Islet precursor cell (in vitro differentiated cells): Measurements from ENCODE around the gene TBL3.

Source experiments
- DNase-seq: peaks from one replicate; pipeline ENCODE4 v3.0.0-alpha.2; 2018

Gene TBL3

DNA sequence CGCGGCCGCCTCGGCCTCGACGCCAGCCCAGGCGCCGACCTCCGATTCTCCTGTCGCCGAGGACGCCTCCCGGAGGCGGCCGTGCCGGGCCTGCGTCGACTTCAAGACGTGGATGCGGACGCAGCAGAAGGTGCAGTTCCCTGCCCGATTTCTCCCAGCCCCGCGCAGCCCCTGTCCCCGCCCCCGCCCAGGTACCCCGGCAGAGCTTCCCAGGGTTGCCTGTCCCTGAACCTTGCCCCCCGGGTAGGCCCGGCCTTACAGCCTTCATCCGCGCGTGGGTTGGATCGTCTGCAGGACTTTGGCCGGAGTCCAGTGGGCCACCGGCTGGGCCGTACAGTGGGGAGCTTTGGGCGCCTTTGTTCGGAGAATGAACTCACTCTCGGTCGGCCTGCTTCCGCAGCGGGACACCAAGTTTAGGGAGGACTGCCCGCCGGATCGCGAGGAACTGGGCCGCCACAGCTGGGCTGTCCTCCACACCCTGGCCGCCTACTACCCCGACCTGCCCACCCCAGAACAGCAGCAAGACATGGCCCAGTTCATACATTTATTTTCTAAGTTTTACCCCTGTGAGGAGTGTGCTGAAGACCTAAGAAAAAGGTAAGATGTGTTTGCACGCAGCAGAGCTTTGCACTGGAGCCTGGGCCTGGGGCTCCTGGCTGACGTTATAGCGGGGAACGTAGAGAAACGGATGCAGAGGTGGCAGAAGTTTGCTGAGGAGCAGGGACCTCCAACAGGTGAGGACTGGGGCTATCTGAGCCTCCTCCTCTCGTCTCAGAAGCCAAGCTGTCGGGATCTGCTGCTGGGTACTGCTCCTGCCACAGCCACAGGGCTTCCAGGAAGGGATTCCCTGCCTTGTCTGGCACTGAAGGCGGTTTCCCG is 12.7 kb downstream of the TBL3 start:
- no peak for DNase-seq

DNA sequence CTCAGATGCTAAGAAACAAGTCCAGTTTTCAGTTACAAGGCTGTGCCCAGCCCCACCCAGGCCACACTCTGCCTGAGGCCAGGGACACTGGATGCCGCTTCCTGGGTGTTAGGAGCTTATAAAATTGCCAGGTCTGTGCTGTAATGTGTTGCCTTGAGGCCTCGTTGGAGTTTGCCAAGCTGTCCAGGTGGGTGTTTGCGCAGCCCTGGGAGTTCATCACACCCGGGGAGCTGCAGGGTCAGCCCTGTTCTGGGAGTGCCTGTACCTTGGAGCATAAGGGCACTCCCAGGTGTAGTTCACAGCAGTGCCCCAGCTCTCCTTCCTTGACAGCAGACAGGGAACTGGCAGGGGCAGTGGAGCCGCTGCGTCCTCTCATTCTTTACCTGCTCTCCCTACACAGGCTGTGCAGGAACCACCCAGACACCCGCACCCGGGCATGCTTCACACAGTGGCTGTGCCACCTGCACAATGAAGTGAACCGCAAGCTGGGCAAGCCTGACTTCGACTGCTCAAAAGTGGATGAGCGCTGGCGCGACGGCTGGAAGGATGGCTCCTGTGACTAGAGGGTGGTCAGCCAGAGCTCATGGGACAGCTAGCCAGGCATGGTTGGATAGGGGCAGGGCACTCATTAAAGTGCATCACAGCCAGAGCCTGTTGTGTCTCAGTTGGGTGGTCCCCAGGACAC is 13.8 kb downstream of the TBL3 start:
- DNase-seq: no peak

GRCh38 chr16:1987198-1987597 is 15.3 kb downstream of the TBL3 start:
- no peak for DNase-seq

DNA sequence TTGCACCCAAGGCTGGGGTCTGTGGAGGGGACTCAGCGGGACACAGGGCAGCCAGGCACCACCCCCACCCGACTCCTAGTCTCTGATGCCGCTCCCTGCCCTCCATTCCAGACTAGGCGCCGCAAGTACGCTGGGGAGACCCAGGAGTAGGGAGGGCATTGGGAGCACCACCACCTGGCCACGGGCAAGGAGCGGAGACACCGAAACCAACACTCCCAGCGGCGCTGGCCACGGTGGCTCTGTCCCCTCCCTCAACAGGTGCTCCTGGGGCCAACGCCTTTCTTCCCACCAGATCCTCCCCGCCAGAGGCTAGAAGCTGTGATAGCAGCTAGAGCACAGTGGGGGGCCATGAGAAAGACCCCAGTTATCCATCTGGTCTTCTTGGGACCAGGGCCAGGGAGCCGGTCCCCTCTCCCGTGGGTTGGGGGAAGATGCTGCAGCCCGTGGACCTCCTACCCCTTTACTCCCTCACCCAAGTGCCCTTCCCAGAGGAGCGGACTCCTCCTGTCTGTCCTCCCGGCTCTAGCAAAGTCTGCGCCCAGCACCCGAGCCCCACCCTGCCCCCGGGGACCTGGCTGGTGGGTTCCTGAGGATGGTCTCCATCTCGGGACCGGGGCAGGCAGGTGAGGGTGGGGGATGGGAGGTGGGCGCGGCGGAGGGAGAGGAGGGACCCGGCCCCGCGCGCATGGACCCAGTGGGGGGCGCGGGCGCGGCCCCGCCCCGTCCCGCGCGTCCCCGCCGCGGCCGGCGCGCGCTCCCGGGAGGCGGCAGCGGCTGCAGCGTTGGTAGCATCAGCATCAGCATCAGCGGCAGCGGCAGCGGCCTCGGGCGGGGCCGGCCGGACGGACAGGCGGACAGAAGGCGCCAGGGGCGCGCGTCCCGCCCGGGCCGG is 17.6 kb downstream of the TBL3 start, which contains the start of gene SYNGR3:
SYNGR3 (plus strand) TSS at position 762 of the 892 bp plus-strand sequence. CDS start 133 bp downstream, outside the sequence.
- DNase-seq: no peak

DNA sequence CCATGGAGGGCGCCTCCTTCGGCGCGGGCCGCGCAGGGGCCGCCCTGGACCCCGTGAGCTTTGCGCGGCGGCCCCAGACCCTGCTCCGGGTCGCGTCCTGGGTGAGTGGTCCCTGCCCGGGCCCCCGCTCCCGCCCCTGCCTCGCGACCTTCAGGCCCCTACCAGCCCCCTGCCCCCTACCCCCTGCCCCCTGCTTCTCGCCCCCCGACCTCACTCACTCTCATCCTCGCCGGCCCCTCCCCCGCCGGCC is 18.2 kb downstream of the TBL3 start:
- DNase-seq: no peak

DNA sequence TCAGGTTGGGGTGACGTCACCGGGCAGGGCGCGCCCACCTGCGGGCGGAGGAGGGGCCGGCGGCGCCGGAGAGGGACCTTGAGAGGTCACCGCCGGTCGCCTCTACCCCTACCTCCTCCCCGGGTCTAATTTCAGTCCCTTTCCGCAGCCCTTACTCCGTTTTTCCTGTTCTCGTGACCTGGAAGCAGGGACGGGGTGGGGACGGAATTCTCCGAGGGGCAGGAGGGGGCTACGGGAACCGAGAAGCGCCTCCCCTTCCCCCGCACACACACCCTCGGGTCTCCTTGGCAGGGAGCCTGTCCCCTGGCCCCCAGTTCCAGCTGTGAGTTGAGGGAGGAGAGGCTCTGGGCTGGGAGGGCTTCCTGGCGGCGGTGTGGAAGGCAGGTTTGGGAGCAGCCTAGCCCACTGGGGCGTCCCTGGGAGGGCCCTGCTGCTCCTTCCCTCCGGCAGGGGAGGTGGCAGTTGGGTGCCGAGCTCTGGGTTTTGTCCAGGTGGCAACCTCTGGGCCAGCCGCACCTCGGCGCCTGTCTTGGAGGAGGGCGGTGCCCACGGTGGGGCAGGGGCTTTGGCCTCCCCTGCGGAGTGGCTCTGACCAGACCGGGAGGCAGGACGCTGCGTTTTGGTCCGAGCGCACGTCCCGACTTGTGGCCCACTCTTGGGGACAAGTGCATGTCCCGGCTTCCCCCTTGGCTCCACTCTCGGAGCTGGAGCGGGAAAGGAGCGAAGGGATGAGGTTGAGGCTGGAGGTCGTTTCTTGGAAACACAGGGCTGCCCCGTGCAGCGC is 18.7 kb downstream of the TBL3 start:
- no peak for DNase-seq

GRCh38 chr16:1991135-1991551 is 19.3 kb downstream of the TBL3 start:
- no peak for DNase-seq

- DNase-seq: no peak
Observed at GRCh38 chr16:1991588-1991947, 19.7 kb downstream of the TBL3 start.

GRCh38 chr16:1991948-1992703 is 20.3 kb downstream of the TBL3 start:
- DNase-seq: peak; percentile 96

DNA sequence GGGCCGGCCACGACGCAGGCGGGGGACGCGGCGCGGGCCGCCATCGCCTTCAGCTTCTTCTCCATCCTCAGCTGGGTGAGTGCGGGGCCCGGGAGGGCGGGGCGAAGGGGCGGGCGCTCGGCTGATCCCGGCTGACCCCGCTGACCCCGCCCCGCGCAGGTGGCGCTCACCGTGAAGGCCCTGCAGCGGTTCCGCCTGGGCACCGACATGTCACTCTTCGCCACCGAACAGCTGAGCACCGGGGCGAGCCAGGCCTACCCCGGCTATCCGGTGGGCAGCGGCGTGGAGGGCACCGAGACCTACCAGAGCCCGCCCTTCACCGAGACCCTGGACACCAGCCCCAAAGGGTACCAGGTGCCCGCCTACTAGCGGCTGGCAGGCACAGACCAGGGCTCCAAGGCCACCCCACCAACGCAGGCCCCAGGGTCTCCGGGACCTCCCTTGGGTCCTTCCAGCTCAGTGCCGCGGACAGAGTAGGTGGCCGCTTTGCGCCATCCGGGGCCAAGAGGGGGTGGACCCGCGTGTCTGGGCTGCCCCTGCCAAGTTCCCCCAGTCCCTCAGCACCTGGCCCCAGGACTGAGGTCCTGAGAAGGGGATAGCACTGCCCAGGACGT is 21.0 kb downstream of the TBL3 start:
- no peak for DNase-seq

- DNase-seq: no peak
Observed at GRCh38 chr16:1993731-1994131, 21.9 kb downstream of the TBL3 start.

DNA sequence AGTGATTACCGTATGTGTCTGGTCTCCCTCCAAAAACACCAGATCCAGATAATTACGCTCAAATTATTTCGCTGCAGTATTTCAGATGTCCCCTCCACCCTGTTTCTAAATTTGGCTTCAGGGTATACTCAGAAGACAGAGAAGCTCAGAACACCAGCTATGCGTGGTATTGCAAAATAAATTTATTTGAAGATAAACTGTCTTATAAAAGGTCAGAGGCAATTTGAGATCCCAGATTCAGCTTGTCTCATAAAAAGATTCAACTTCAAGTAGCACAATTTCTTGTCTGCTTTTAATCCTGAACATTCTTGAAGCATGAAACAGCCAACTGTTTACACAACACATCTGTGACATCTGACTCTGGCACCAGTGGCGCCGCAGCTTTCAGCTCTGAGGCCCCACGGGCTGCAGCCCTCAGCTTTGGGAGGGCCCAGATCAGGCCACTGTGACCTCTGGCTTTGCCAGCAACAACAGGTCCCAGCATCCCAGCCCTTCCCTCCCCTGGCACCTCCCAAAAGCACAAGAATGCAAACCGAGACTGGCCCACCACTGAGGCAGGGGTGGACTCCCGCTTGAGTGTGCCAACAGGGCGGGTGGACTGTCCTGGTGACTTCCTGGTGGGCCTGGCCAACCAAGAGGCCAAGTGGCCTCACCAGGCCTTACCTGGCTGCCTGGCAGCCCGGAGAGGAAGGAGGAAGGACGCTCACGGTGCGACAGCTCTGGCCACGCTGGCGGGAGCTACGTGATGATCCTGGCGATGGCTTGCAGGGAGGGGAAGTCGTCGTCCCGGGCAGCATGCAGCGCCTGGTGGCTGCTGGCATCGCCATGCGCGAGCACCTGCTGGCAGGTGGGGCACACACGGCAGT is 25.9 kb downstream of the TBL3 start:
- no peak for DNase-seq

GRCh38 chr16:1998360-1998835 is 26.5 kb downstream of the TBL3 start:
- no peak for DNase-seq

- no peak for DNase-seq
Observed at GRCh38 chr16:1998852-1999801, 27.3 kb downstream of the TBL3 start.

- no peak for DNase-seq
Observed at GRCh38 chr16:1999866-2000514, 28.1 kb downstream of the TBL3 start.

DNA sequence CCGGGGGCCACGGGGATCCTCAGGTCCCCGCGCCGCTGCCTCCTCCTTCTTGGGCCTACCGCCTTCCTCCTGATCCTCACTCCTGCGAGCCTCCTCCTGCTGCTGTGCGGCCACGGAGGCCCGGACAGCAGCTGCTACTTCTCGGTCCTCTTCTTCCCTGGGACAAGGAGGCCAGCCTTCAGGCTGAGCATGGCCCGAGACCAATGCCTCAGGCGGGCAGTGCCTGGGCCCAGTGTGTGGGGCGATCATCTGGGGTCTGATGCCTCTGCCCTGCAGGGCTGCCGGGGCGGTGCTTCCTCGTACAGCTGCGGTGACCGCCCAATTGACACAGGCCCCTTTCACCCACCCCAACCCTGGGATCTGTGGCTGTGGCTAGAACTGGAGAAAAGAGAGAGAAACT is 29.2 kb downstream of the TBL3 start:
- DNase-seq: no peak

- no peak for DNase-seq
Observed at GRCh38 chr16:2001456-2002355, 29.9 kb downstream of the TBL3 start.
